Caco-2 (cell line): ENCODE results near the gene MUC5AC. TPM values are rescaled to one million over a fixed set of nuclear protein-coding genes. Genes with fewer than 3 reads are reported as not detected.

Experiments used
- total RNA-seq: library from RNA; stranded (reverse); gene quantifications from 2 replicates; pipeline ENCODE4 v1.2.3, GENCODE V29; 2022

Gene MUC5AC
- total RNA-seq, 1 experiment from 2014 or later = 0.25 TPM

Other genes starting within 250 kb of the MUC5AC start
- 166 and 180 TPM in 2 replicates for gene CHID1, start 247.1 kb upstream of the MUC5AC start, total RNA-seq
- 122 and 130 TPM in 2 replicates for gene AP2A2, start 232.1 kb upstream of the MUC5AC start, total RNA-seq
- not detected in 2 replicates for gene MUC6, start 121.2 kb upstream of the MUC5AC start, total RNA-seq
- gene MUC2, start 83.1 kb upstream of the MUC5AC start, total RNA-seq = 0.05 and 0.35 TPM in 2 replicates
- gene MUC5B, start 65.1 kb downstream of the MUC5AC start, total RNA-seq = not detected in 2 replicates
- gene TOLLIP, start 151.7 kb downstream of the MUC5AC start, total RNA-seq = 64.6 and 78.3 TPM in 2 replicates
- 32.8 and 35.9 TPM in 2 replicates for gene BRSK2, start 232.0 kb downstream of the MUC5AC start, total RNA-seq